ENCODE measurements around the gene AK3.
"Not testable (repeated sequence)": the region's sequence is repeated elsewhere in the genome, so short reads cannot be mapped to it uniquely, and the experiment has no call there.

The AK3 gene

GRCh38 chr9:4662989-4663792 lies 77.8 kb downstream of the AK3 start:
- DNase-seq: peak in 1 of 2 donors; percentile 53

DNA sequence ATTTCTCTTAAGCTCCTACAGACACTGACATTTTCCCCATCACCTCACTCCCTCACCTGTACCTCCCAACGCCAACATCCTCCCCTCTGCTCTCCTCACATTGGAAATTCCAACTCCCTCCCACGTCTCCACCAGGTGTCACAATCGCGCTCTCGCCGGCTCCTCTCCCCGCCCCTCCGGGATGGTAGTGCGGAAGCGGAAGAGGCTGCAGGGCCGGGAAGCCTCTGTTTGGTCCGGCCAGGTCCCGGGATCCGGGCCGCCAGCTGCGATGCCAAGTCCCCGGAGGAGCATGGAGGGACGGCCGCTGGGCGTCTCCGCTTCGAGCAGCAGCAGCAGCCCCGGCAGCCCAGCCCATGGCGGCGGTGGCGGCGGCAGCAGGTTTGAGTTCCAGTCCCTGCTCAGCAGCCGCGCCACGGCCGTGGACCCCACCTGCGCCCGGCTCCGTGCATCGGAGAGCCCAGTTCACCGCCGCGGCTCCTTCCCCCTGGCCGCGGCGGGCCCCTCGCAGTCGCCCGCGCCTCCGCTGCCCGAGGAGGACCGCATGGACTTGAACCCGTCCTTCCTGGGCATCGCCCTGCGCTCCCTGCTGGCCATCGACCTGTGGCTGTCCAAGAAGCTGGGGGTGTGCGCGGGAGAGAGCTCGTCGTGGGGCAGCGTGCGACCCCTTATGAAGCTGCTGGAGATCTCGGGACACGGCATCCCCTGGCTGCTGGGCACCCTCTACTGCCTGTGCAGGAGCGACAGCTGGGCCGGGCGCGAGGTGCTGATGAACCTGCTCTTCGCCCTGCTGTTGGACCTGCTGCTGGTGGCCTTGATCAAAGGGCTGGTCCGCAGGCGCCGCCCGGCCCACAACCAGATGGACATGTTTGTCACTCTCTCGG lies 78.7 kb downstream of the AK3 start, which contains the start of gene PLPP6:
Gene PLPP6, plus strand, starts transcription at position 187 of the 881 bp plus-strand sequence. Its CDS starts 82 bp downstream, at position 269.
- peak; percentile 73 to 80 for DNase-seq

GRCh38 chr9:4661611-4662010 lies 79.4 kb downstream of the AK3 start:
- DNase-seq: peak in 1 of 2 donors; percentile 49

- DNase-seq: no peak
Observed at GRCh38 chr9:4661165-4661564, 79.8 kb downstream of the AK3 start.

- DNase-seq: not testable (repeated sequence)
Observed at GRCh38 chr9:4660665-4661064, 80.3 kb downstream of the AK3 start.
